ENCODE results near the gene TCF7L1.

- TF ChIP-seq POLR2A (IDR thresholded peaks at IDR 0.05) (no peak), CTCF (IDR thresholded peaks at IDR 0.05) (no peak), POLR2AphosphoS5 (IDR thresholded peaks at IDR 0.05) (no peak), EP300 (IDR thresholded peaks at IDR 0.05; ENCODE audit: low read depth) (no peak)
Observed at GRCh38 chr2:85187069-85187468, 53.9 kb downstream of the TCF7L1 start.
